HPDE6-E6E7 (cell line): Measurements from ENCODE around the gene LEF1.

Experiments
- DNase-seq: peaks from one replicate; pipeline ENCODE4 v3.0.0; 2011; ENCODE audit warnings: missing footprints; ENCODE audit errors: extremely low spot score

LEF1 gene

DNA sequence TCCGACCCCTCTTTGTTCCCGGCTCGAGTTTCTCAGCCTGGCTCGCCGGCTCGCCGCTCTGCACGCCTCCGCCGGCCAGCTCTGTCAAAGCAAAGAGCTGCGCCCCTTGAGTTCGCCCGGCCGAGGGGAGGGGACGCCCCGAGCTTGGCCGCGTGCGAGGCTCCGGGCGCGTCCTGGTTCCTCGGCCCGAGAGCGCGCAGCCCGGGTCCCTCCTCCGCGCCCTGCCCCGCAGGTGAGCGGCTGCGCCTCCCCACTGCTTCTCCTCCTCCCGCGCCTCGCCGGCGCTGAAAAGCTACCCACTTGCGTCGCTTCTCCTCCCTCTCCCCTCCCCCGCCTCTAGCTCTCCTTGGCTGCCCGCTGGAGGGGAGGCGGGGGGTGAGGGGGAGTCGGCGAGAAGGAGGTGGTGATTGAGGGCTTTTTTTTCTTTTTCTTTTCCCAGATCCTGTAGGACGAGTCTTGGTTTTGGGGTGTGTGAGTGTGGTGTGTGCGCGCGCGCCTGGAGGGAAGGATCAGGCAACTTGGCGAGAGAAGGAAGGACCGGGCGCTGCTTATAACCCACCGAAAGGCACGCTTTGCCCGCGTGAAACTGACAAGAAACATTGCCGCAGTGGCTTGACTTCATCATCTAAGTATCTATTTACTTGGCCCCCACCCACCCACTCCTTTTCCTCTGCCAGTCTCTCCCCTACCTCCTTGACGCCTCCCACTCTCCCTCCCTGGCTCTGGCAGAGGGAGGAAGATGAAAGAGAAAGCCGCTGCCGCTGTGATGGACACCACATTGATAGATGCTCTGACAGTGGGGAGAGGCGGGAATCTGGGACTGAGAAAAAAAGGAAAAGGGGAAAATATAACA is at the start of gene LEF1:
TSS of gene LEF1 (minus strand) at position 262 of the 853 bp plus-strand sequence. CDS start 1,165 bp downstream, outside the sequence.
- DNase-seq: no peak

DNA sequence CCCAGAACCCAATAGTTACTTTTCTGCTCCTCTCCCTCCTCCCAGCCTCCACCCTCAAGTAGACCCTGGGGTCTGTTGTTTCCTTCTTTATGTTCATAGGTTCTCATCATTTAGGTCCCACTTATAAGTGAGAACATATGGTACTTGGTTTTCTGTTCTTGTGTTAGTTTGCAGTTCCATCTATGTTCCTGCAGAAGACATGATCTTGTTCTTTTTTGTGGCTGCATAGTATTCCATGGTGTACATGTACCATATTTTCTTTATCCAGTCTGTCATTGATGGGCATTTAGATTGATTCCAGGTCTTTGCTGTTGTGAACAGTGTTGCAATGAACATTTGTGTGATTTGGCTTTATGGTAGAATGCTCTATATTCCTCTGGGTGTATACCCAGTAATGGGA is 47.8 kb upstream of the LEF1 start:
- no peak for DNase-seq

DNA sequence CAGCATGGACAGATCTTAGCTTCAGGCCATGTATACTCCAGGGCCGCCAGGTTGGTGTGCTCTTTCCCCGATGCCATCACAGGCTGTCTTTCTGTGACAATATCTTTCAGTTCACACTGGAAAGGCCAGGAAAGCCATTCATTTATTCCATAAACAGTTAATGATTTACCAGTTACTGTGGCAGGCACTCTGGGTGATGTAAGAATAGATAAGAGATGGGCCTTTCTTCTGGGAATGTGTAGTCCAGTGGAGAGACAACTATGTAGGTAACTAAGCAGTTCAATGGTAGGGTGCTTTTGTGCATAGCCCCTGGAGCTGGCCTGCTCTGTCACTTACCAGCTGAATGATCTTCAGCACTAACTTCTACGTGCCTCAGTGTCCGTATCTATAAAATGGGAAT is 46.3 kb upstream of the LEF1 start:
- DNase-seq: no peak

DNA sequence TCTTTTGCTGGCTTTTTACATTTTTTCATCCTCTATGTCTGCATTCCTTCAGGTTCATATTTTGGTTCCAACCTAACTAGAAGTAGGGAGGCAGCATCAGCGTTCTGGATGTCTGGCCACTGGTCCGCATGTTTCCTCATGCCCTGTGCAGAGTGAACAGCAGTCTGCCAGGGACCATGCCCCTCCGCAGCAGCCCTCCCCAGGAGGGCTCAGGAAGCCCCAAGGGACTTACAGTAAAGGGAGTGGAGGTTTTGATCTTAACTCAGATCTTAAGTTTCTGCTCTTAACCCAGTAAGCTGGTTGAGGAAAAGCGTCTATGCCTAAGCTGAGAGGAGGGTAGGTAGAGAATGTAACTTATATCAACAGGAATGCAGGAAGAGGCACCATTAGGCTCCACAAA is 45.0 kb upstream of the LEF1 start:
- DNase-seq: no peak

DNA sequence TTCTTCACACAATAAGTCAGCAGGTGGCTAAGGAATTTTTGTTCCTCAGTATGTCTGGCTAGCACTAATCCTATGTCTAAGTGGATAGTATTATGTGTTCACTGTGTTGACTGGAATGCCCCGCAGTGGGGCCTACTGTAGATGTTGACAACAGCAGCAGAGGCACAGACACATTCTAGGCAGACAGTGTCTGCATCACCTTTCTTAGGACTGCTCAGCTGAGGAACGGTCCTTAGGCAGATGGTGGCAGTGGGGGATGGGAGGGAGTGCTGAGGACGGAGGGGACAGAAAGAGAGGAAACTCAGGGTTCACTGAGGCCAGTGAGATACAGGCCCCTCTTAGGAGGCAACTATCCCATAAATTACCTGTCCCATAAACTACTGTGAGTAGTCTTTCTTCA is 44.6 kb upstream of the LEF1 start:
- no peak for DNase-seq

DNA sequence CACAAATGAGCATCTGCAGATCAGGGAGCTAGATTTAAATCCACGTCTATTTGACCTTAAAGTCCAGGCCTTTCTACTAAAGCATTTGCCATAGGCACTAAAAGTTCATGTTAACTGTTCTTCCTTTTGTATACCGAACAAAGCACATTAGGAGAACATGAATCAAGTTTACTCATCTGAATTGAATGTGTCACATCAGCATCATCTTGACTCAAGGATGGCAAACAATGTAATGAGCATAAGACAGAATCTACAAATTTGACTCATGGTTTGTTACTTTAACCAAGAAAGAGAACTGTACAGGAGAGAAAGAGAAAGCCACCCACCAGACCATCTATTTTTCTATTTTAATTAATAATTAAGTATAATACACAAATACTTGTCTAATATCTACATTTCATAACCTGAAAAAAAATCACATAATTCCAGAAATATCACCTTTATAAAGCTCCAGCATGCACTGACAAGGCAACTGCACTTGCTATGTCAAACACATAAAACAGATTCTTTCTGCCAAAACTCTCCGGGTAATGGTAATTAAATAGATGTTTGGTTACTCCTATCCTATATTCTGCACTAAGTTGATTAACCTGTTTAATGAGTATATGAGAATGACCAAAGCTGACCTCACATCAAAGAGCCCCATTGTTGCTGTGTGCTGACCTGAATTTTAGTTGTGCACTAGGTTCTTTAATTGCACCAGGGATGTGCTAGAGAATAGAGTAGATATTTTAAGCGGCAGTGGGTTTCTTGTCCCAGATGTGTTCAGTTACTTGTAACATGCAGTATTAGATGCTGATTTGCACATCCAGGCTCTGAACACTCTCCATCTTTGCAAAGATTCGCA is 42.5 kb upstream of the LEF1 start:
- DNase-seq: peak; percentile 22

DNA sequence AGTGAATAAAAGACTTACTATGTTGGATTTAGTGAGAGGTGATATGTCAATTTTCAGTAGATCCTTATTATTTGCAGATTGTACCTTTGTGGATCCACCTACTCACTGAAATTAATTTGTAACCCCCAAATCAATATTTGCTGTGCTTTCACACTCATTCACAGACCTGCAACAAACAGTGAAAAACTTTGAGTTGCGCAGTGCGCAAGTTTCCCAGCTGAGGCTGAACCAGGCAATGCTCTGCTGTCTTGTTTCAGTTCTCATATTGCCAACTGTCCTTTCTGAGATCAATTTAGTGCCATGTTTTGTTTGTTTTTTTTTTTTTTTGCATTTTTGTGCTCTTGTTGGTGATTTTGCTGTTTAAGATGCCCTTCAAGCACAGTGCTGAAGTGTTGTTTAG is 40.8 kb upstream of the LEF1 start:
- no peak for DNase-seq

DNA sequence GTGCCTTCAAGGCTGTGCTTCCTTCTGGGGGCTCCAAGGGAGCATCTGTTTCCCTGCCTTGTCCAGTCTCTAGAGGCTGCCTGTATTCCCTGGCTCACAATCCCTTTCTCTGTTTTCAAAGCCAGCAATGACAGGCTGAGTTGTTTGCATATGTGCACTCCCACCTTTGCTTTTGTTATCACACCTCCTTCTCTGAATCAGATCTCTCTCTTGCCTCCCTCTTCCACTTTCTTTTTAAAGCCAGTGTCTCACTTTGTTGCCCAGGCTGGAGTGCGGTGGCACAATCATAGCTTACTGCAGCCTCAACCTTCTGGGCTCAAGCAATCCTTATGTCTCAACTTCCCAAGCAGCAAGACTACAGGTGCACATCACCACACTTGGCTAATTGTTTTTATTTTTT is 37.1 kb upstream of the LEF1 start:
- DNase-seq: no peak

DNA sequence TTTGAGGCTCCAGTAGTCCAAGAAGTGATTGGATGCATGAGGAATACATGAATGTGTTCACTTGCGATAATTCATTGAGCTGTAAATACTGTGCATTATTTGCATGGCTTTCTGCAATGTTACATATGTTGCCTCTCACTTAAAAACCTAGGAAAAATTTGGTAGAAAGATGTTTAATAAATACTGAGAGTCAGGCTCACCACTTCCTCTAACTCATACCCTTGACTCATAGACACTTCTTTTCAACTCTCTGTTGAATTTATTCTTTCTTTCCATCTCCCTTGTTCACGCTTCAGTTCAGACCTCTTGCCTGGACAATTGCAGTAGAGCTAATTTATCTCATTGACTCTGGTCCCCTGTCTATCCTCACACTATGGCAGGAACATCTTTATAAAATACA is 35.8 kb upstream of the LEF1 start:
- no peak for DNase-seq

DNA sequence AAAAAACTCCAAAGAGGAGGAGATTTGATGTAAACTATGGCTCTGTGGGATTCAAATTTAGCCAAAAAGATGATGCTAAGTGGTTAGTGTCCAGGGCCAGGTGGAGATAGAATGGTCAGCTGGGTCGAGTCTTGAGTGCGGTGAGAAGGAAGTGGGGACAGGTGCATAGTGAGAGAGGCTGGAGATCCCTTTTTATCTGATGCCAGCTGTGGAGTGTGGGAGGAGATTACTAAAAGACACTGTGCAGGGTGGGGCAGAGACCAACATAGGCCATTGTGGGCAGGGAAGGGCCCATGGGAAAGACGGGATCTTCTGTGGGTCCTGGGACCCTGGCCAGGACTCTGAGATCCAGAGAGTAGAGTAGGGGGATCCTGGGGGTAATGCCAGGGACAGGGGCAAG is 34.6 kb upstream of the LEF1 start:
- DNase-seq: no peak

DNA sequence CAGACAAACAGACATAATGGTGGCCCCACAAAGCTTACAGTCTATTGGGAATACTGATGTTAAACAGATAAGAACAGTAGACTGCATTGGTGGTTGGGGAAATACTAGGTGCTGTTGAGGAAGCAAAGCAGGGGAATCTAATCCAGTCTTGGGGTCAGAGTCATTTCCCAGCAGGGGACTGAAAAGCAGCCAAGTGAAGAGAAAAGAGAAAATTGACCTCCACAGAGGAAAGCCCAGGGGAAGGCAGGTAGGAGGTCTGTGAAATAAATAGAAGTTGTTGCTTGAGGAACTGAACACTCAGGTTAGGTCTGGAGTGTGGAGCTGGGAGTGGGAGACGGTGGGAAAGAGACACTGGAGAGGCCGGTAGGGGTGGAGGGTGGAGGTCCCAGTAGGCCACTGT is 33.0 kb upstream of the LEF1 start:
- no peak for DNase-seq

DNA sequence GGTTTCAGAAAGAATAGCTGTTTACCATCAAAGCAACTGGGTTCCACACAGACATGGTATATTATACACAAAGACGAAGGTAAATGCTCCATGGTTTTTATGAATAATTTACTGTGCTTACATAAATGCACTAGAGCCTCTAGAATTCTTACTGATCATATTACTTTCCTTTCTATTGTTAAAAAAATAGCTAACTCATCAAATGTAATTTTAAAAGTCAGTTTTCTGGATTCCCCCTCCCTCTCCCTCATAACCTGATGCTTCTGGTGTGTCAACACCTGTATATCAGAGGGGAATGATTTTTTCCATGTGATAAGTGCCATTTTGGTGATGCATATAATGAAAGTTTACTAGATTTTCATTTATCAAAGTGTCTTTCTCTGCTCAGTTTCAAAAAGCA is 31.1 kb upstream of the LEF1 start:
- DNase-seq: no peak

DNA sequence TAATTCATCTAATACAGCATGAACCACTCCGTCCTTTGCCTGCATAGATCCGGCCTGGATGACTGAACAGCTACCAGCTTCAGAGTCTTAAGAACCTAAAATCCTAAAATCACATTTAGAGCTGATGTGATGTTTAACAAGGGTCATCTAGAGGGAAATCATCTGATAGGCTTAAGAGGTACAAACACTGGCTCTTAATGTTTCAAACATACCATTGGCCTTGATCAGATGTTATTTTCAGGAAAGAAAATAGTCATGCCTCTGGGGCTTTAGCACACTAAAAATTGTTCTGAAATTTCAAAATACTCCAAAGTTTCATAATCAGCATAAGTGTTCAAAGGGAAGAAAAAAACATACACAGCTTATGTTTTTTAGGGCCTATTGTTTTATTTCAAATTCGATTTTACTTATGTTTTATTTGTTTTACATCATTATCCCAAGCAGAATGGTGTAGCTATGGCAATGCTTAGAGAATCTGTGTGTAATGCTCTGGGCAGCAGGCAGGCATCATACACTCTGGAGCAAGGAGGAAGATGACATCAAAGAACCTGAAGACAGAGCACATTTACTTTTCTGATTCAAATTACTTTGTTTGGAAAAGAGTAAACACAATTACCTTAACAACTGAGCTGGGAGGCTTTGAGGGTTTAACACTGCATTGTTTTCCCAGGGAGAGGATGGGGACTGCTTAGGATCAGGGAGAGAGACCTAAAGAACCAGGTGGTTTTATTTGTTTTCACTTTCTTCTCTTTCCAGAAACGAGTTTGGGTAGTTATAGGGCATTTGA is 25.3 kb upstream of the LEF1 start:
- DNase-seq: no peak

DNA sequence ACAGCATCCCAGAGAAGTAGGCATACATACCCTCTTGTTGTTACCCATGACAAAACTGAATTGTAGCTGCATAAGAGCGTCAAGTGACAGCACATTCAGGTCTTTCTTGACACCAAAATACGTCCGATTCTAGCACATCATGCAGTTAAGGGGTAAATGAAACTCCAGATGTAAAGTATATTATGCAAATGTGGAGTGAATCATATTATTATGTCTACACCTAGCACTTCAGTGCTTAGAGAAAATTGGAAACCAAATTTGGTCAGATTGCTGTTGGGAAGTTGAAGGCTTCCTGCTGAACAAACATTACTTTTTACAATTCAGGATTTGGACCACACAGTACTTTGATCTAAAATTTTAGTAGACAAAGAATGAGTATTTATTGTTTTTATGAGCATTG is 24.2 kb upstream of the LEF1 start:
- DNase-seq: no peak

DNA sequence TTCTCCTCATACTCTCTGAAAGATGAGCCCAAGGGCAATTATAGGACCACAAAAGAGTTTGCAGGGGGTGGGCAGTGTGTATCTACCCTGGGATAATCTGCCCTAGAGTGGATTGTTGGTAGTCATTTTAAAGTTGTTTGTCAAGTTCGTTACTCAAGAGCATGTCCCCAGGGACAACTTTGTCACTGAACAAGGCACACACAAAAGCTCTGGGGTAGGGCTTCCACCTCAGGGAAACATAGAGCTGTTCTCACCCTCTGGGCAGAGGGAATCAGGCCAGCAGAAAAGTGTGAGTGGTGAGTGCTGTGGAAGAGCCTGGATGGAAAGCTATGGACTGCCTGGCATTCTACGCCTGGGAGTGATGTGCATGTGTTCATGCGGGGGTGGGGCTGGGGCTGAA is 23.3 kb upstream of the LEF1 start:
- no peak for DNase-seq

DNA sequence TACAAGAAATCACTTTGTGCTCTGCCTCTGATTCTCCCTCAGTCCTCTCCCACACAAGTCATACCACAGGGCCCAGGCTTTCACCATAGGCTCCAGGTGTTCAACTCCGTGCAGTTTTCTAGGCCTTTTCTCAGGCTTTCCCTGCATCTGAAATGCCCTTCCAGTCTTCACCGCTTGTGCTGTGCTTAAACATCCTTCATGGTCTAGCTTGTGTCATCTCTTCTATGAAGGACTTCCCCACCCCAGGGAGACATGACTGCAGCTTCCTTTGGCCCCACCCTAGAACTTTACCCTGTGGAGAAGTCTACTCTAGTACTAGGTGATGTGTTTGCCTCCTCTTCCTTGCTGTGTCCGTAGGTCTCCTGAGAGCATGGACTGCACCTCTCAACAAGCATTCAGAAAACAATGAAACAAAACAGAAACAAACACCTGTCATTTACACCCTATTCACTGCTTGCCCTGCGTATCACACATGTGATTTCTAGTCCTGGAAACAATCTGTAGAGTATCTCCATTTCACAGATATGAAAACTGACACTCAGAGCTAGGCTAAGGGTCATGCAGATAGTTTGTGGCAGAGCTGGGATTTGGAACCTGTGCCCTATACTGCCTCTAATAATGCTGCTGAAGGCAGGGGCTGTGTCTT is 22.7 kb upstream of the LEF1 start:
- no peak for DNase-seq

DNA sequence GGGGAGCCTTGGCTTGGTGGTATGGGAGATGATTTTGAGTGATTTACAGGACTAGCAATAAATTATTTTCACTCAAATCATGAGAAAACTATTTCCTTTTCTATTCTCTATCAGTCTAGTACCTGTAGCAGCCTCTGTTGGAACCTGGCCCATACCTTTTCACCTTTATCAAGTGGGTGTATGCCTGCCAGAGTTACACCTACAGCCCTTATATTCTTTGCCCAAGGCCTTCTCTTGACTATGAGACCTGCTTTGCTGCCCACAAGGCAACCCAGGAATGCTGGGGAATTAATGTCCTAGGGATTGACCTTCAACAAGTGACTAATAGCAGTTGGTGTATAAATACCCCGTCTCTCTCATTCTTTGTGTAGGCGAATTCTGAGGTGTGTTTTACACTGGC is 20.0 kb upstream of the LEF1 start:
- DNase-seq: no peak

DNA sequence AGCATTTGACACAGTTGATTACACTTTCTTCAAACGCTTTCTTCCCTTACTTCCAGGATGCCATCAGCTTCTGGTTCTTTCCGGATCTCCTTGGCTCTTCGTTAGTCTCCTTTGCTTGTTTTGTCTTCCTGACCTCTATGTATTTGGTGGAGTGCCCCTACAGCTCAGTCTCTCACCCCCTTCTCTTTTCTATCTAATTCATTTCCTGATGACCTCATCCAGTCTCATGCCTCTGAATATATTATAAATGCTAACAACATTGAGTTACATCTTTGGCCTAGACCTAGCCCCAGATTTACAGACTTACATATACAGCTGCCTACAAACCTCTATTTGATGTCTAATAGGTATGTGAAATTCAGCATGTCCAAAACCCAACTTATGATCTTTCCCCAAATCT is 16.5 kb upstream of the LEF1 start:
- no peak for DNase-seq

DNA sequence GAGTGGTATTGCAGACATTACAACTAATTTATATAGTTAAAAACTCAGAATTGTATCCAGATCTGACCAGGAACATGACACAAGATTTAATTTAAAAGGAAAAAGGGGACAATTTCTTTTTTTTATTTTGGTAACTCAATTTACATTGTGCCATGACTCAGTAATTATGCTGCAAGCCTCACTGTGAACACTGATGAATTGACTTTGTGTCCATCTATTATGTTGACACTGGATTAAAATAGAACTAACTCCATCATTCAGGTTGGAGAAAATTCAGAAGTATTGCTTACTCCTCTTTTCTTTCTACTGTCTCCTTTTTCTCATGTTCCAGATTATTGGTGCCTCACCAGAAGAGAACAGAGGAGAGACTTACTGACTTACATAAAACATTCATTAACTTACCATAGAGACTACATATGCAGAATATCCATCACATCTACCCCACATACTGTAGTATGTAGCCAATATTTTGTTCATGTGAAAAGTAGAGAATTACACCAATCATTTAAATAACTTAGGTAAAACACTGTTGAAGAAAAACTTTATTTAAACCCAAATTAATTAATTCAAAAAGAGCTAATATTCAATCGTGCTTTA is 15.8 kb upstream of the LEF1 start:
- DNase-seq: no peak

DNA sequence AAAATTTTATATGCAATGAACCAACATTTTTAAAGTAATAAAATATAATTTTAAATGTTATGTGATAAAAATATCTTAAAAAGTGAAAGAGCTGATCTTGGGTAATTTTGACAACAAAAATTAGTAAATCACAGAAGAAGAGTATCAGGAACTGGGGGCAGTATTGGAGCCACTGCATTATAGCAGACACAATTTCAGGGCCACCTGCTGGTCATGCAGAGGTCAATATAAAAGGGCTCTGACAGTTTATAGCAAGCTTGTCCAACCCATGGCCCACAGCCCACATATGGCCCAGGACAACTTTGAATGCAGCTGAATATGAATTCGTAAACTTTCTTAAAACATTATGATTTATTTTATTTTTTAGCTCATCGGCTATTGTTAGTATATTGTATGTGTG is 13.0 kb upstream of the LEF1 start:
- DNase-seq: no peak

DNA sequence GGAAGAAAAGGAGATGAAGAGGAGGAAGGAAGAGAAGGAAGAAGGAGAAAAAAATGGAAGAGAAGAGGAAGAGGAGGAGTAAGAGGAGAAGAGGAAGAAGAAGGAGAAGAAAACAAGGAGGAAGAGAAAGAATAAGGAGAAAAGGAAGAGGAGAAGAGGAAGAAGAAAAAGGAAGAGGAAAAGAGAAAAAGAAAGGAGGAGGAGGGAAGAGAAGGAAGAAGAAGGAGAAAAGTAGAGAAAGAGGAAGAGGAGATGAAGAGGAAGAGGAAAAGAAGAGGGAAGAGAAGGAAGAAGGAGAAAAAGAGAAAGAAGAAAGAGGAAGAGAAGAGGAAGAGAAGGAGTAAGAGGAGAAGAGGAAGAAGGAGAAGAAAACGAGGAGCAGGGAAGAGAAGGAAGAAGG is 11.8 kb upstream of the LEF1 start:
- DNase-seq: no peak
